DMS153 treated with DMSO at 0.1 percent for 48 hours (cell line): ENCODE data around the gene RGL3.
A peak's percentile ranks its signal among the peaks of the same experiment; 100 is the strongest.
"Not testable (repeated sequence)": the region's sequence is repeated elsewhere in the genome, so short reads cannot be mapped to it uniquely, and the experiment has no call there.

Source experiments
- DNase-seq: peaks from one replicate; lab custom pipeline; 2025; ENCODE audit not compliant: unreplicated experiment; lab: John Stamatoyannopoulos, UW

The RGL3 gene

DNA sequence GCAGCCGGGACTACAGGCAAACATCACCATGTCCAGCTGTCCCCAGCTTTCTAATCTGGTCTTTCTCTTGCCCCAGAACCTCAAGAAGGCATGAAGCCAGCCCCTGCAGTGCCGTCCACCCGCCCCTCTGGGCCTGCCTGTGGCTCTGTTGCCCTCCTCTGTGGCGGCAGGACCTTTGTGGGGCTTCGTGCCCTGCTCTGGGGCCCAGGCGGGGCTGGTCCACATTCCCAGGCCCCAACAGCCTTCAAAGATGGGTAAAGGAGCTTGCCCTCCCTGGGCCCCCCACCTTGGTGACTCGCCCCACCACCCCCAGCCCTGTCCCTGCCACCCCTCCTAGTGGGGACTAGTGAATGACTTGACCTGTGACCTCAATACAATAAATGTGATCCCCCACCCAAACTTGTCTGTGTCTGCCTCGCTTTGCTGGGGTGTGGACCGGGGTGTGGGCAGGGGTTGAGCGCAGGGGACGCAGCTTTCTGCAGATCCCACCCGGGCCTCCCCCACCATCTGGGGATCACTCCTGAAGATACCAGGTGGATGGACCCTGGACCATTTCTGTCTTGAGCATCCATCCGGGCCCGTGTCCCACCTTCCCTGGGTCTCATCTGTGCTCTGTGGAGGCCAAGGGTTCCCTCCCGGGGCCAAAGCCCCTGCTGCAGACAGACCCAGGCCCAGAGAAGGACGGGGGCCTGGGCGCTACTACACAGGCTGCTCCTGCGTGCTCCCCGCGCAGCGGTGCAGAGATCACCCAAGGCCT is 31.6 kb upstream of the RGL3 start:
- no peak for DNase-seq

DNA sequence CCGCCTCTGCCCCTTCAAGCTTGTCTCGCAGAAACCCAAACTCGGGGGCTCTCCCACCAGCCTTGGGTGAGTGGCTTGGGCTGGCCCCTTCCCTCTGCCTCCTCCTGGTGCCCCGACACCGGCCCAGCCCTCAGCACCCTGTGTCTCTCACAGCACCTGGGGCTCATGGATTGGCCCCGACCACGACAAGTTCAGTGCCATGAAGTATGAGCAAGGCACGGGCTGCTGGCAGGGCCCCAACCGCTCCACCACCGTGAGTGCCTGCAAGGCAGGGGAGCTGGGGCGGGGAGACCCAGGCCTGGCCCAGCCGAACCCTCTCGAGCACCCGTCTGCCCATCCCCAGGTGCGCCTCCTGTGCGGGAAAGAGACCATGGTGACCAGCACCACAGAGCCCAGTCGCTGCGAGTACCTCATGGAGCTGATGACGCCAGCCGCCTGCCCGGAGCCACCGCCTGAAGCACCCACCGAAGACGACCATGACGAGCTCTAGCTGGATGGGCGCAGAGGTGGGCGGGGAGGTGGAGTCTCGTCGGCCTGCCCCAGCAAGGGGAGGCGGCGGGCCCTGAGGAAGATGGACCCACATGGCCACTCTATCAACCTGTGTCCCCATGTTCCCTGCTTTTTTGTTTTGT is 29.9 kb upstream of the RGL3 start:
- DNase-seq: no peak

DNA sequence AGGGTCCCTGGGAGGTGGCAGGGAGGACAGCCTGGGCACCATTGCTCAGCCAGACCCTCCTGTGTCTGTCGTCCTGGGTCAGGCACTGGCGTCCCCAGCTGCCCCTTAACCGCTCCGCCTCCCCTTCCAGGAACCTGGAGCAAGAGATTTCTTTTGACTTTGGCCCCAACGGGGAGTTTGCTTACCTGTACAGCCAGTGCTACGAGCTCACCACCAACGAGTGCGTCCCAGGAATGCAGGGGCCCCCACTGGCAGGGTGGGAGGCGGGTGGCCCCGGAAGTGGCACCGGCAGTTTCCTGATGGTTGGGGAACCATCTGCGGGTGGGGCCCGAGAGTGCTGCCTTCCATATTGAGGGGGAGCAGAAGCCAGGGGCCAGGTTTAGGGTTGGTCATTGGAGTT is 29.3 kb upstream of the RGL3 start:
- DNase-seq: no peak

DNA sequence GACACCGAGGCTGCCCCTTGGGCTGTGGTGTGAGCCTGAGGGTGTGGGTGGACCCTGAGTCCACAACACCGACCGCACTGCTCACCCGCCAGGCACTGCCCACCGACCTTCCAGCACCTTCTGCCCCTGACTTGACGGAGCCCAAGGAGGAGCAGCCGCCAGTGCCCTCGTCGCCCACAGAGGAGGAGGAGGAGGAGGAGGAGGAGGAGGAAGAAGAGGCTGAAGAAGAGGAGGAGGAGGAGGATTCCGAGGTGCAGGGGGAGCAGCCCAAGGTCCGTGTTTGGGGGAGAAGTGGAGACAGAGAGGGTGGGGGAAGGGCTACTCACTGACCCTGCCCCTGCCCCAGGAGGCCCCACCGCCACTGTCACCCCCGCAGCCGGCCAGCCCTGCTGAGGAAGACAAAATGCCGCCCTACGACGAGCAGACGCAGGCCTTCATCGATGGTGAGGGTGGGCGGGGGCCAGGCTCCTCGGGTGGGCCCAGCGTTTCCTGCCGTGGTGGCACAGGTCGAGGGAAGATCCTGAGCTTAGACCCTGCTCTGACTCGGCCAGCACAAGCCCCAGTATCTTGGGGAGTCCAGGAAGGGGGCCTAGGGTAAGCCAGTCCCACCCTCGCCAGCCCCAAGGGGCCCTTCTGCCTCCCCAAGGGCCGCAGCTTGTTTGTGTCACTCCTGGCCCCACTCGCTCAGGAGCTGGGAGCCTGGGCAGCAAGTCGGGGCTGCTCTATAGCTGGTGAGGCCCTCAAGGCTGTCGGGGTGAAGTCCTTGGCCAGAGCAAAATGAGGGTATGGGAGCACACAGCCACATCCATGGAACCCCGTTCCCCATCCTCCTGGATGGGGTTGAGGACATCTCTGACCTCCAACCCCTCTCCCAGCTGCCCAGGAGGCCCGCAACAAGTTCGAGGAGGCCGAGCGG is 28.5 kb upstream of the RGL3 start:
- DNase-seq: no peak

DNA sequence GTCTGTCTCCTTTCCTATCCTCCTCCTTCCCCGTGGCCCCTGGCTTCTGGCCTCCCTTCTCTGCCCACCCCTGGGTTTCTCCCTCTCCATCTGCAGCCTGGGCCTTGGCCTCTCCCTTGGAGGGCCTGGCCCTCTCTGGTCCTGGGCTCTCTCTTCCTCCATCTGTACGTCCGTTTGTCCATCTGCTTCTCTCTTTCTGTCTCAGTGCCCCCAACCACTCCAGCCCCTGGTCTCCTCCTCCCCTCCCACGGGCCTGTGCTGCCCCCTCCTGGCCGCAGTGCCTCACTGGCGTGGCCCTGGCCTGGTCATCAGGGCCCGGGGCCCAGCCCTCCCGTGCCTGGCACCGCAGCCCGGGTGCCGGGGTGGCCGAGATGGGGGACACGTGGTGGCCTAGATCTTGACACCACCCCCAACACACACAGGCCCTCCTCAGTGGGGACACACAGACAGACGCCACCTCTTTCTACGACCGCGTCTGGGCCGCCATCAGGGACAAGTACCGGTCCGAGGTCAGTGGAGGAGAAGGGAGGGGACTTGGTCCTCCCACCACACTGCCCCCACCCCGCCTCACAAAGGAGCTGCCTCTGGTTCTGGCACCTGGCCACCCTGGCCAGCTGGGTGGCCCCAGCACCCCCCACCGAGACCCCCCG is 27.7 kb upstream of the RGL3 start:
- no peak for DNase-seq

DNA sequence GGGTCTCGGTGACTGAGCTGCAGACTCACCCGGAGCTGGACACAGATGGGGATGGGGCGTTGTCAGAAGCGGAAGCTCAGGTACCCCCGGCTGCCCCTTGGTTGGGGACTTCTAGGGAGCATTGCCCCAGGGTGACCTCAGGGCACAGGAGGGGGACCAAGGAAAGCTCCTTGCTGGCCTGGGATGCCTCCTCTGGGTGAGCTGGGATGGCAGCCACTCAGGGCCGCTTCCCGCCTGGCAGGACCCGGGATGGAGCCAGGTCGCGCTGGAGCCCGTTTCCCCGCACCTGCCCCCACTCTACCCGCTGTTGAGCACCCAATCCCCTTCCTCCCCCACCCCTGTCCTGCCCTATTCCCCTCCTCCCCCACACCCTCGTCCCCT is 27.1 kb upstream of the RGL3 start:
- no peak for DNase-seq

DNA sequence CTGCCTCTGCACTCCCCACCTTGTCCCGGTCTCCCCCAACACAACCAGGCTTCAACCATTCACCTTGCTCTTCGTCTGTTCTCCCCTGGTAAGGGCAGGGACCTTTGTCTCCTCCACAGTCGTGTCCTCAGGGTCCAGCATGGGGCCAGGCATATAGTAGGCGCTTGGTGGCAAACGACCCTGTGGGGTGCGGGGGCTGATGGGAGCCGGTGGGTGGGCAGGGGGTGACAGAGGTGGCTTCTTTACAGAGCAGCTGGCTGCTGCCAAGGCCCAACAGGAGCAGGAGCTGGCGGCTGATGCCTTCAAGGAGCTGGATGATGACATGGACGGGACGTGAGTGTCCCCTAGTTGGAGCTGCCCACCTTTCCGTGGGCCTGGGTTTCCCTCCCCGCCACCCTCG is 26.0 kb upstream of the RGL3 start:
- DNase-seq: no peak

DNA sequence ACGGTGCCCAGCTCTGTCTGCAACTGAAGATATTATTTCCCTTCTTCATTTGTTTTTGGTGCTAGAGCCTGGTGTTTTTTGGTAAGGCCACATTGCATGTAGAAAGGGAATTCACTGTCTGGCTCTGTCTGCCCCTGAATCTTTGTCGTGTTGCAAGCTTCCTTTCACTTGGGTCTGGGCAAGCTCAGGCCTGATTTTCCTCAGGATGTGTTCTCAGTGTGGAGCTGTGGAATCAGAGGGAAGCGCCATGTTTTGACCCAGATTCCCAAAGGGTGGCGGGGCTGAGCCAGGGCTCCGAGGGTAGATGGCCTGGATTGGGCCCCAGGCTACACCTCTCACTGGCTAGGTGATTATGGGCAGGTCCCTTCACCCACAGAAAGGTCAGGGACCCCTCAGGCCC is 24.9 kb upstream of the RGL3 start:
- DNase-seq: no peak

DNA sequence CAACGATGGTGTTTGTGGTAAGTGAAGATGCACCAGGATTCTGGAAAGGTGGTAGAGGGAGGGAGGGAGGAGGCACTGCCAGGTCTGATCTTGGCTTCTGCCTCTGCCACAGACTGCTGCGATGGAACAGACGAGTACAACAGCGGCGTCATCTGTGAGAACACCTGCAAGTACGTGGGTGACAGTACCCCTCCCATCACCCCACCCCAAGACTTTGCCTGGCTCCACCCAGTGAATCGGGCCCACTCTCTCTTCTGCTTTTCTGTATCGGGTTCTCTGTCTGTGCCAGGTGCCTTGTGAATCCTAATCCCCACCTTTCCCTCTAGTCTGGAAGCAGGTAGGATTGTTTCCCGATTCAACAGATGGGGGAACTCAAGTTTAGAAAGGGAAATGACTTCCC is 18.8 kb upstream of the RGL3 start:
- no peak for DNase-seq

DNA sequence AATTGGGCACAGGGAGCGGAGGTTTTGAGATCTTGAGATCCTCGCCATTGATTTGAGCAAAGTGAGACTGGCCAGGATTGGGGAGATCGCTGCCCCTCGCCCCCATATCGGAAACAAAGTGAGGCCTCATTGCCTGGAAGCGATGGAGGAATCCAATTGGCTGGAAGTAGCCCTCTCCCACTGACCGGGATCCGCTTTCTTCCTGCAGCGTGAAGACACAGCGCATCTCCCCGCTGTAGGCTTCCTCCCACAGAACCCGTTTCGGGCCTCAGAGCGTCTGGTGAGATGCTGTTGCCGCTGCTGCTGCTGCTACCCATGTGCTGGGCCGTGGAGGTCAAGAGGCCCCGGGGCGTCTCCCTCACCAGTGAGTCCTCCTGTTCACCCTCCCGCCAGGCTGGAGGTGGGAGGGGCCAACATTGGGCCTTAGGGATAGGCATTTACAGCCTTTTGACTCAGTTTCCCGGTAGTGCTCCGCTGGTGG is 16.8 kb upstream of the RGL3 start:
- no peak for DNase-seq

DNA sequence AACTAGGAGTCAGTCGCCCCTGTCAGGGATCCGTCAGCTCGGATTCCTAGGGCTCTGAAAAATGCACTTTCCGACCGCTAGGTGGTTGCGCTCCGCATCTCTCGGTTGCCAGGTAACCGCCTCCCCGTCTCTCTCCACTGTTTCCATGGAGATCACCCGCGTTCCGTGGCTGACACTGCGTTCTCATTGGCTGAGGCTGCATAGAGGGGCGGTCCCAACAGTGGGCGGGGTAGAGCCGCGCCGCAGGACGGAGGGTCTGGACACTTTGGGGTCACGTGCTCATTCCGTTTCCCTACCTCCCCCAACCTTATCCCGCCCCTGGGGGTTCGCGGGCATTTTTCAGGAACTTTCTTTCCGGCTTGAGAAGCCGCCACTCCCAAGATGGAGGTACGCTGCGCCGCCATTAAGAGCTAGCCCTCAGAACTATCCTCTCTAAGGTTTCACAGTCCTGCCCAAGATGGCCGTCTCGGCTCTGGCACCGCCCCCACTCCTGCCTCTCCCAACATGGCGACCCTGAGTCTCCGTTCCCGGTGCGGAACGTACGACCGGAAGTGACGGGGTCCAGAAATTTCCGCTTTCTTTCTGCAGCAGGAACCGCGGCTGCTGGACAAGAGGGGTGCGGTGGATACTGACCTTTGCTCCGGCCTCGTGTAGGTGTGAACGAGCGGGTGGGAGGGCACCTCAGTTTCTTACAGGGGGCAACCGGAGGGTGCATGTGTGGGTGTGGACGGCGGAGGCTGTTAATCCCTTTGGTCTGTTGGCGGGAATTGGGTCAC is 16.1 kb upstream of the RGL3 start, which contains the start of the genes ODAD3 and PRKCSH:
ODAD3 (minus strand) TSS at position 65 of the 776 bp plus-strand sequence. CDS start 105 bp downstream, outside the sequence.
PRKCSH (plus strand) TSS at position 579 of the 776 bp plus-strand sequence. CDS start 483 bp downstream, outside the sequence.
- peak; percentile 100 for DNase-seq

DNA sequence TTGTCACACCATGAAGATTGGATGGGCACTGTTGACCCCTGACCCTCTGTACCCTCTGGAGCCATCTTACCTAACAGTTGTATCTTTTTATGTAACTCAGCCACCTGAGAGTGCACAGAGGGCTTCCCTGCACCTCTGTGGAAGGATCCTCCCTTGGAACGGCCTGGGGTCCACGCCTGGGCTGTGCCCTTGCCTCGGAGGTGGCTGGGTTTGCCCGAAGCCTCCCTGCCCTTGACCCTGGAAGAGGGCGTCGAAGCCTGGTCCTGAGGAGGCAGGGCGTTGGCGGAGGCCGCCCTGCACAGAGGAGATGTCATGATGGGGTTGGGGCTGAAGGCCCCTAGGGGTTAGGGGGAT is 15.6 kb upstream of the RGL3 start:
- DNase-seq: no peak

DNA sequence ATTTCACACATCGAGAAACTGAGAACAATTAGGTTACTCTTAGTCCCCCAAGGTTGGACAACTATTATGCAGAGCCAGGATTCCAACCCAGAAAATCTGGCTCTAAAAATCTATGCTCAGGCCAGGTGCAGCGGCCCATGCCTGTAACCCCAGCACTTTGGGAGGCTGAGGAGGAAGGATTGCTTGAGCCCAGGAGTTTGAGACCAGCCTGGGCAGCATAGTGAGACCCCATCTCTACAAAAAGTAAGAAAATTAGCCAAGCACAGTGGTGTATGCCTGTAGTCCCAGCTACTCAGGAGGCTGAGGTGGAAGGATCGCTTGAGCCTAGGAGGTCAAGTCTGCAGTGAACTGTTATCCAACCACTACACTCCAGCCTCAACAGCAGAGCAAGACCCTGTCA is 14.4 kb upstream of the RGL3 start:
- not testable (repeated sequence) for DNase-seq

DNA sequence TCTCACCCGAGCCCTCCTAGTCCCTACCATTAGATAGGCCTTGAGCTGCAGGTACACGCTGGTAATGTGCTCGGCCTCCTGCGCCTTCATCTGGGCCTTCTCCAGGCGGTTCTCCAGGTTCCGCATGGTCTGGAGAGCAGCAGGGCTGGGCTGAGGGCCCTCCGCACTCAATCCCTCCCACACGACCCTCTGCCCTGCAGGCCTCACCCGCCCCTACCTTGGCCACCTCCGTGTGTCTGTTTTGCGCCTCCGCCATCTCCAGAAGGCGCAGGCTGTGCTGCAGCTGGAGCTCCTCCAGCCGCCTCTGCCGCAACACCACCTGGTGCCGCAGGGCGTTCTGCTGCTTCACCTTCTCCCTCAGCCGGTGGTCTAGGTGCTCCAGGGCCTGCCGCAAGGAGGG is 7.5 kb upstream of the RGL3 start:
- no peak for DNase-seq

DNA sequence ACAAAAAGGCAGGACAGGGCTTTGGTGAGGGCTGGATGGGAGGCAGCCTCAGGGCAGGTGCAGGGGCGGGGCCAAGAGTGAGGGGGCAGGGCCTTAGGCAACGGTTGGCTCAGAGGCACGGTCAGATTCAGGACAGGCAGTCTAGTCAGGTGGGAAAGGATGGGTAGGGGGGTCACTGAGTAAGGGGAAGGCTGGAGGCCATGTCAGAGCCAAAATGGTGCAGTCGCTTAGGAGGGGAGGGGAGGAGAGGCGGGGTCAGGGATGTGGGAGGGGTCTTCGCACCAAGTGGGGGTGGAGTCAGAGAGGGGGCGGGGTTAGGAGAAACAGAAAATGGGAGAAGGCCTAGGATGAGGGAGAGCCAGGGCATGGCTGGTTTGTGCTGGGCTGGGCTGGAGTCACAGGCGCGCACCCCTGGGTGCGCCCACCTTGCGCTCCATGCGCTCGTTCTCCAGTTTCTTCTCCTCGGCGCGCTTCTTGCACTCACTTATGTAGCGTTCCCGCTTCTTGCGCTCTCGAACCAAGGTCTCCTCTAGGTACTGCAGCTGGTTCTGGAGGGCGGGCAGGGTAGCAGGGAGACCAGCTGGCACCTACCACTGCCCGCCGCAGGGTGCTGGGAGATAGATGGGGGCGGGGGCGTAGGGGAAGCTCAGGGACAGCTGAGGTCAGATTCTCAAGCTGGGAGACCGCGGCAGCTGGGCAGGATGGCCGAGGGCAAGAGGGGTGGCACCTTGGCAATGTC is 6.8 kb upstream of the RGL3 start:
- no peak for DNase-seq

DNA sequence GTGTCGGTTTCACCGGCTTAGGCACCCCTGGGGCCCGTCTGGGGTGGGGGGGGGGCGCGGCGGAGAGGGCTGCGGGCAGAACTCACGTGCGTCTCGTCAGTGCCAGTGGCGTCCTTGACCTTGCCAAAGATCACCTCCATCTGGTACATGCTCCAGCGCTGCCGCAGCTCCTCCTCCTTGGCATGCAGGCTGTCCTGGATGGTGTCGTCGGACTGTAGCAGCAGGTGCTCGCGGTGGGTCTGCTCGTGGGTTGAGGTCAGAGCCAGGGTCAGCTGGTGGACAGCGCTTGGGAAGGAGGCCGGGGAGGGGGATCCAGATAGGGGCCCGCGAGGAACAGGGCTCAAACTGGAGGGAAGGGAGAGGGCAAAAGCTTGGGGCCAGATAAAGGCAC is 4.7 kb upstream of the RGL3 start:
- no peak for DNase-seq

DNA sequence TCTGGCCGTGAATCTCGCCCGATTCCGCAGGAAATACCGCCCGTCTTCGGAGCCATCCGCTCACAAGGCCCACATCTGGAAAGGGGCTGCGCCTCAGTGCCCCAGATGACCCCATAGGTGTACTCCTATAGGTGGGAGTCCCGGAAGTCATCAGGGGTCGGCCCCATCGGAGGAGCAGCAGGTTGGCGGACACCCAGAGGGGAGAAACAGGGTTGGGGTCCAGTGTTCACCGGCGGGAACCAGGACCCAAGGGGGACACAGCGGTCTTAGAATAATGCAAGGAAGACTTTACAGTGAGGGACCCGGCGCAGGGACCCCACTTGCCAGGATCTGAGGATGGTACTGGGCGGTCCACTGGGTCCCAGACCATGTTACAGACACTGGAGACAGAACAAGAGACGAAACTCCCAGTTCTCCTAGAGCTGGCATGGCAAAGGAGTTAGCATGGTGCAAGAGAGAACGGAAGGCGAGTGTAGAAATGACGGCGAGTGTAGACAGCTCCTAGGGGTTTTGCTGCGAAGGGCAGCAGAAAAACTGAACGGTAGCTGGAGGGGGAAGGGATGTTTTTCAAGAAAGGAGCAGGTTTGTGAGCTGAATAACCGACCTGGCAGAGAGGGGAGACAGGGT is 4.2 kb upstream of the RGL3 start:
- no peak for DNase-seq

DNA sequence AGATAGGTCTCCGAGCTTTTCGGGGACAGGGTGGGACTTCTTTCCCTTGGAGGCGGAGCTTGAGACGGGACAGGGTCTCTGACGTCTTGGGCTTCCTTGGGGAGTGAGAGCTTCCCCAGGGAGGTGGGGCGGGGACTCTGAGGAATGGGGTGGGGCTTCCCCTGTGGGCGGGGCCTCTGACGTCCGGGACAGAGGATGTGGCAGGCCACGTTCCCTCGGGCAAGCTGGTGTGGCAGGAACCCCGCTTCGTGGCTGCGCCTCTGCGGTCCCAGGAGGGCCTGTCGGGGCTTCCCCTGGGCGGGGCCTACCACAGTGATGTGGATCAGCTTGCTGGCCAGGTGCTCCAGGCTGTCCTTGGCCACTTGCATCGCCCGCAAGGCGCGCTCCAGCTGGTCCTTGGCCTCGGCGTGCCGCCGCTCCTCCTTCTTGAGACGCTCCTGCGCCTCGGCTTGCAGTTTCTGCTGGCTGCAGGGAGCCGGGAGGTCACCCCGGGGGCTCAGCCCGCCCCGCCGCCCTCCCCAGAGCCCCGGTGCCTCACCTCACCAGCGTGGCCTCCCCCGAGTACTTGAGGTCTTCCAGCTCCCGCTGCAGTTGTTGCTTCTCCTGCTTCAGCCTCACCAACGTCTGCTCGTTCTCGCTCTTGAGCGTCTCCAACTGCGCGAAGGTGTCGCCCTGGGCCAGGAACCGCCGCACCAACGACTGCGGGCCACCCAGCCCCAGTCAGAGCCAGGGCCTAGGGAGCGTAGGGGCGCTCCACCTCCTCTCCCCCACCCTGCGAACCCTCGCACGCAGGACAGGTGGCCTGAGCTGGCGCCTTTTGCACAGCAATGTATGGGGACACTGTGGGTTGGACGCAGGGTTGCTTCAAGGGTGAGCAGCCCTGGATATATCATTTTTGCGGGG is 3.3 kb upstream of the RGL3 start:
- DNase-seq: peak; percentile 50
